HT-29 (cell line): ENCODE data around the gene IP6K2. TPM values are rescaled to one million over a fixed set of nuclear protein-coding genes. Genes with fewer than 3 reads are reported as not detected.

Source experiments
- DNase-seq: peaks from one replicate; pipeline ENCODE4 v3.0.0-alpha.2; 2015; ENCODE audit warnings: low spot score
- total RNA-seq: library from RNA; depleted of rRNA; stranded (reverse); fragments of >200 nt; shearing (Covaris generic); gene quantifications from 2 replicates; pipeline ENCODE4 v1.2.3, GENCODE V29; 2014

IP6K2 gene
- total RNA-seq, 1 experiment from 2014 or later = 46.8 TPM

DNA sequence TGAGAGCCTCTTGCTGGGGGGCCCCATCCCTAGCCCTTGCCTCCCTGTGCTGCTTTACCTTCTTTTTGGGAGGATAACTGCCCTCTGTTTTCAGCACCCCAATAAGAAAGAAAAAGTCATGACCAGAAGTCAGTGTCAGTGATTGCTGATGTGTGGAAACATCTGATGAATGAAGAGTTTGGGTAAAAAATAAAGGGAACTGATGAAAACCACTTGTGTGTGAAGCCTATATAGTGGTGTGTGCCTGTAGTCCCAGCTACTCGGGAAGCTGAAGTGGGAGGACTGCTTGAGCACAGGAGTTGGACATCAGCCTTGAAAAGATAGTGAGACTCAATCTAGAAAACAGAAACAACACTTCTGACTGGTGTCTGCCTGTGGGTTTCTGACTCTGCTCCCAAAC, 44.5 kb downstream of the IP6K2 start:
- no peak for DNase-seq

DNA sequence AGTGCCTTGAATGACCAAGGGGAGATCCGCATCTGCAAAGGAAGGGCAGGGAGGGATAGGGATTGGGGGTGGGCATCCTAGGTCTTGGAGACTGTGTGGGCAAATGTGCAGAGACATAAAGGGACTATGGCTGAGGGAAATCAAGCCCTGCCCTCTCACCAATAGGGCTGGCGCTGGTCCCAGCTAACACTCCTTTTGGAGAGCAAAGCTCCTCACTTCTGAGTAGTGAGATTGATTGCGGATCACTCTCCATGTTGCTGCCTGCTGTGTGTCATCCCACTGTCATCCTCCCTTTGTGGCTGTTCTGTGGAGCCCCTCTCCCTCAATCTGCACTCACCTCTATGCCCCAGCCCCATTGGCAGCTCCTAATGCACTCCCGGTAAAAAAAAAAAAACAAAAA, 52.1 kb downstream of the IP6K2 start:
- DNase-seq = no peak

DNA sequence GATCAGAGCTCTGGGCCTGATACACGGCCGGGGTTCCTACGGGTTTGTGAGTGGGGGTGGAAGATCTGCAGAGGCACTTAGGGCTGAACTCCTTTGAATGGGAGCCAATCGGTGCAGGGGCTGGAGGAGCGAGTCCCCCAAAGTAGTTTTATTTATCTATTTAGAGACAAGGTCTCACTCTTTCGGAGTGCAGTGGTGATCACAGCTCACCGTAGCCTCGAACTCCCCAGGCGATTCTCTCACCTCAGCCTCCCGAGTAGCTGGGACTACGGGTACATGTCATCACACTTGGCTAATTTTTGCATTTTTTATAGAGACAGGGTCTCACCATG, 52.7 kb downstream of the IP6K2 start:
- DNase-seq = no peak

DNA sequence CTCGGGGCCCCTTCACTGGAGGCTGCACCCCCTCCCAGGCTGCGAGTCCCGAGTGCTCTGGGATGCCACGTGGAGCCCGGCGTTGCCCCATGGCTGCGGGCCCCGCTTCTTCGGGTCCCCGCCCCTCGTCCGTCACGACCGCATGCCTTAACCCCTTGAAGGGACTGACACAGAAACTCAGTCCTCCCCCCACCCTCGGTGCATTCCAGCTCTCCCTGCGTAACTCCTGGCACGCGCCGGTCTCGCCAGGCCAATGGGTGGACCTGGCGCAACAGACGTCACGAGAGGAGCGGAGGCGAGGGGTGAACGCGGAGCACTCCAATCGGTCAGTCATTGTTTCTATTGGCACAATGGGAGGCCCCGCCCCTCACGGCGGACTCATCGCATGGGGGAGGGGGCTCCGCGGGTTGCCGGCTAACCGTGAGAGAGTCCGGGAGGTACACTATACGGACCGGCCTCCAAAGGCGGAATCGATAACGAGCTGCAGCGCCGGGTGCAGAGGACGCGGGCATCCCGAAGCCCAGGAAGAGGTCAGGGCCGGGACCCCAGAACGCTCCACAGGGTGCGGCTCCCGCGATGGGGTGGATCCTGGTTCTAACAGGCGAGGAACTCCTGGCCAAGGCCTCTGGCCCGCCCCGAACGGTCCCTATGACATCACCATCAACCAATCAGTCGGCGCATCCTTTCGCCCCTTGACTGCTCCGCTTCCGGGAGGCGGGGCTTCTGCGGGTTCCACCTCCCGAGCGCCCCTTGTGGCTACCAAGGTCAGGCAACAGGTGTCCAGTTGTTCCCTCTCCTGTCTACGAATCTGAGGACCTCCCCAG, 53.3 kb downstream of the IP6K2 start:
- DNase-seq = peak; percentile 97

DNA sequence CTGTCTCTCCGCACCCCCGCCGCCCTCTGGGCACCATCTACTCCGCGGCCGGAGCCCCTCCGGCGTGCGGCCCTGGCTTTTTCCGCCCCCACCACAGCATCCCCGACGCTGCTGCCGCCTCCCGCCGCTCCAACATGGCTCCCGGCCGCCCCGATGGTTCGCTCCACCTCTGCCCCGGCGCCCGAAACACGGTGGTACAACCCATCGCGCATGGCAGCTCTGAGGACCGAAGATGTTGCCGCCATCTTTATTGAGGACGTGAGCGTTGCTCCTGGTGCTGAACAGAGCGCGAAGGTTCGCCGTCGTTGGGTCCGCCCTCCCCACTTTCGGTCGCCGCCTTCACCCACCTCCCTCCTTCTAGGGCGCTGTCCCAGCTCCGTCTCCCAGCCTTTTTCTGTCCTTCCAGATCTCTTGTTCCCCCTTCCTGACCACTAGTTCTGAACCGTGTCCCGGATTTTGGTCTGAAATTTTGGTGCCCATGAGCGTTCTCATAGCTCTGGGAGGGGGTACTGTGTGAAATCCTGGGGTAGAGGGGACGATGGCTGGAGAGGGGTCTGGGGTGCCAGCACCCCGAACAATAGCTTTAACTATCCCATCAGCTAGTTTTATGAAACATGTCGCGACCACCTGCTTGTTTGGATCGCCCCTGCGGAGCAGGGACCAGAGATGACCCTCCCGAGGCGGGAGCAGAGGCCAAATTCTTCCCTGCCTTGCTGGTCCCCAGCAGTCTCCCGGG, 54.1 kb downstream of the IP6K2 start, which contains the start of gene CELSR3:
CELSR3 (minus strand) TSS at position 134 of the 736 bp plus-strand sequence. CDS start 252 bp downstream, outside the sequence.
- peak; percentile 67 for DNase-seq

DNA sequence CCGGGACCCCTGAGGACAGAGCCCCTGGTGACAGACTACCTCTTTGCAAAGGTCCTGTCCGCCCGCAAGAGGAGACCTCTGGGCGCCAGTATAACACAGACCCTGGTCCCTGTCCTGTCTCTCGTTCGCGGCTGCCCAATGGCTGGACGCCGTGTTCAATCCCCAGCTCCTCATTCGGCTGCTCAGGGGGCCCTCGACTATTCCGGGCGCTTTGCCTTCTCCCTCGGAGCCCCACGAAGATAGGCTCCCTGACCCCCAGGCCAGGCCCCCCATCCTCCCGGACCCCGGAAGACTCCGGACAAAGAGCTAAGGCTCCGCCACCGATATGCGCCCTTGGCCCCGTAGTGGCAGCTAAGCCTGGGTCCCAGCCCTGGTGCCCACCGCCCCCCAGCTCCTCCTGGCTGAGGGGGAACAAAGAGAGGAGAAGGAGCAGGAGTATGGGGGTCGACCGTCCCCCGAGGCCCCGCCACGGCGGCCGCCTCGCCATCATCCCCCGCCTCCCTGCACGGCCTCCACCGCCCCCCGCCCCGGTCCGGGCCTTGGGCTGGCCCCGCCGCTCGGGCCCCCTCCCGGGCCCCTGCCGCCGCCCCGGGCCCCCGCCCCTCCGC, 54.8 kb downstream of the IP6K2 start:
- no peak for DNase-seq

DNA sequence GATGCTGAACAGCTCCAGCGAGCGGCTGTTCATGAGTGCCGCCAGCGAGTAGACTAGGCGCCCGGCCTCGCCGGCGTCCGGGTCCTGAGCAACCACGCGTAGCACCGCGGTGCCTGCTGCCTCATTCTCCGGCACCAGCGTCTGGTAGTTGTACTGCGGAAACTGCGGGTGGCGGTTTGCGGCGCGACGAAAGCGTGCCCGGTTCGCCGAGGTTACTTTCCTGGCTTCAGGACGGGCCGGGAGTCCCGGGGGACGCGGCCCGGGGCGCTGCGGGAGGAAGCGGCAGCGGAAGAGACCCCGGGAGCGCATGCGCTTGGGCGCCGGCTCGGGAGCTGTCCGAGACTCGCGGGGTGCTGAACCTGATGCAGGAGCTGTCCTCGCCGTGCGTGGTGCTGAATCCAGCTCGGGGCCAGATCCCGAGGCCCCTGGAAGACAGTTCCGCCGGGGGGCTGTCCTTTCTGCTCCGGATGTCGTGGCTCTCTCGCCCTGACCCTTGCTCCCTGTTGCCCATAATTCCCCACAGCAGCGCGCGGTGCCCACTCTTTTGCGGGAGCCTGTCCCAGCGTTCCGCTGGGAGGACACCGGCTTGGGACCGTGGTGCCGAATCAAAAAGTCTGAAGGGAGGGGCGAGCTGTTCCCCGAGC, 55.4 kb downstream of the IP6K2 start:
- no peak for DNase-seq

DNA sequence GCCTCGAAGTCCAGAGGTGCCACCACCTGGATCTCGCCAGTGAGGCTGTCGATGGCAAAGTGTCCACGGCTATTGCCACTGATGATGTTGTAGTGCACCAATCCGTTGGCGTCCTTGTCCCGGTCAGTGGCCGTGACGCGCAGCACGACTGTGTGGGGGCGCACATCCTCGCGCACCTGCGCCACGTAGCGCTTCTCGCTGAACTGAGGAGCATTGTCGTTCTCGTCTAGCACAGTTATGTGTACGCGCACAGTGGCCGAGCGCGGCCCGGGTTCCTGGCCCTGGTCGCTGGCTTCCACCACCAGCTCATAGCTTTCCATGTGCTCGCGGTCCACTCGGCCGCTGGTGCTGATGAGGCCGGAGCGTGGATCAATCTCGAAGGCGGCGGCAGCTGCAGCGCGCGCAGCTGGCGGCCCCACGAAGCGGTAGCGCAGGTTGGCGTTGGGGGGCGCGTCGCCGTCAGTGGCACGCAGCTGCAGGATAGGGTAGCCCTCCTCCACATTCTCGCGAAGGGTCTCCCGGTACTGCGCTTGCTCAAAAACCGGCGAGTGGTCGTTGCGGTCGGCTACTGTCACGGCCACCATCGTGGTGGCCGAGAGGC, 56.1 kb downstream of the IP6K2 start:
- DNase-seq = no peak

DNA sequence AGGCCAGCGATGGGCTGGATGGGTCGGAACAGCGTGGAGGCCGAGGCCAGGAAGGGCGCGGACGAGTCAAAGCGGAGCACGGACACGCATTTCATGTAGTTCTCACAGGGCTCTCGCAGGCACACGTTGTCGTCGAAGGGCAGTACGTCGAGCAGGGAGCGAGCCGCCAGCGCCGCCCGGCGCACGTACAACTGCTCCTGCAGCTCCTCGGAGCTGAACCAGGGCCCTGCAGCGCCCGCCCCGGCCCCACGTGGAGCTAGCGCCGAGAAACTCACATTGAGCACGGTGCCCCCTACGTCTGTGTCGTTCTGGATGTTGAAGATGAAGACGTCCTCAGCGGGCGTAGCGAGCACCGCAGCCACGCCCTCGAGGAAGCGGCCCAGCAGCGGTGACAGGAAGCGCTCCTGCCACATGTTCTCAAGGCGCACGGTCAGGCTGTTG, 60.2 kb downstream of the IP6K2 start:
- DNase-seq = no peak

DNA sequence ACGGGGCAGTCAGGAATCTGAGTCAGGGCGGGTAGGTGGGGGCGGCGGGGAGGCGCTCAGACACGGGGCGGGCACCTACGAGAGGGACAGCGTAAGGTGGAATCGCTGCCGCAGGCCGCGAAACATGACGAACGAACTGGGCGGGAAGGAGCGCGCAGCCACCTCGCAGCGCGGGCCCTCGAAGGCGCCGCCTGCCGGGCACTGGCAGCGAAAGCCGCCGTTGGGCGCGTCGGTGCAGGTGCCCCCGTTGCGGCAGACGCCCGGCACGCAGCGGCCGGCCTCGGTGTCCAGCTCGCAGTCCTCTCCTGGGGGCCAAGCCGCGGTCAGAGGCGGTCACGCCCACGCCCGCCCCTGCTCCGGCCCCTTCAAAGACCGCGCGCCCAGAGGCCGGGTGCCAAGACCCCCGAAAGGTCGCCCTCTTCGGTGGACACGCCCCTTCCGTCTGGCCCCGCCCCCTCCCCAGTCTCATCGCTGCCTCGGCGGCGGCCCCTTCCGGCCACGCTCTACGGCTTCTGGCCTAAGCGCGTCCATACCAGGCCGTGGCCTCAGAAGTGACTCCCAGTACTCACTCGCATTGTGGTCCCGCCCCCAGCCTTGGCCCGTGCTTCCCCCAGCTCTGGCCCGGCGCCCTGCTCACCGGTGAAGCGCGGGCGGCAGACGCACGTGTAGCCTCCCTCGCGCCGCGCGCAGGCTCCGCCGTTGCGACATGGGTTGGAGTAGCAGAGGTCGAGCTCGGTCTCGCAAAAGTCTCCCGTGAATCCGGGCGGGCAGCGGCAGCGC, 60.8 kb downstream of the IP6K2 start:
- no peak for DNase-seq

DNA sequence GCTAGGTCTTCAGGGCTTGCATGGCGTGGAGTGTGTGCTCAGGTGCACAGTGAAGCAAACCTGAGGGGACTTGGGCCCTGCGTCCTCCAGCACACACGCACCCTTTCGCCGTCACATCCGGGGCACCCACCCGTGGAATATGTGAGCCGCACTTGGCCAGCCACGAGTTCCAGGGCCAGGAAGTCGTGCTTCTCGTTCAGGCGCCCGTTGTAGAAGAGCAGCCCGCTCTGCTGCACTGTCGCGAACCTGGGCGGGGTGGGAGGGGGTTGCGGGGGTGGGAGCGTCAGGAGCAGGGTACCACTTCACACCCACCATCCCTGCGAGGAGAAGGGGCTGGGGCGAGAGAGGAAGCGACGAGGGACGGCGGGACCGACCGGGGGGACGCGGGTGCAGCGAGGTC, 61.4 kb downstream of the IP6K2 start:
- no peak for DNase-seq

DNA sequence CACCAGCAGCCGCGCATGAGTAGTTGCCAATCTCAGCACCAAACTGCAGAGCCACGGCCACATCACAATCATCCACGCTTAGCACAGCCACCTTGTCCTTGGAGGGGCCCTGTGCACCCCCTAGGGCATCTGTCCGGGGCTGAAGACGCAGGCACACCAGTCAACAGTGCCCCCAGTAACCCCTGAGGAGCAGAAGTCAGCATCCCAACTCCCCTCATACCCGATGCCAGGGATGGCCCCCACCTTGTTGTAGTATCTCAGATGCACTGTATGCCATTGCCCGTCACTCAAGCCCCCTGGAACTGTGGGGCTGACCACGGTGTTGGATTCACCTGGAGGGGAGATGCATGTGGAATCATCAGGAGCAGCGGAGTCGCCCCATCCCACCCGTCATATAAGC, 62.0 kb downstream of the IP6K2 start:
- no peak for DNase-seq

DNA sequence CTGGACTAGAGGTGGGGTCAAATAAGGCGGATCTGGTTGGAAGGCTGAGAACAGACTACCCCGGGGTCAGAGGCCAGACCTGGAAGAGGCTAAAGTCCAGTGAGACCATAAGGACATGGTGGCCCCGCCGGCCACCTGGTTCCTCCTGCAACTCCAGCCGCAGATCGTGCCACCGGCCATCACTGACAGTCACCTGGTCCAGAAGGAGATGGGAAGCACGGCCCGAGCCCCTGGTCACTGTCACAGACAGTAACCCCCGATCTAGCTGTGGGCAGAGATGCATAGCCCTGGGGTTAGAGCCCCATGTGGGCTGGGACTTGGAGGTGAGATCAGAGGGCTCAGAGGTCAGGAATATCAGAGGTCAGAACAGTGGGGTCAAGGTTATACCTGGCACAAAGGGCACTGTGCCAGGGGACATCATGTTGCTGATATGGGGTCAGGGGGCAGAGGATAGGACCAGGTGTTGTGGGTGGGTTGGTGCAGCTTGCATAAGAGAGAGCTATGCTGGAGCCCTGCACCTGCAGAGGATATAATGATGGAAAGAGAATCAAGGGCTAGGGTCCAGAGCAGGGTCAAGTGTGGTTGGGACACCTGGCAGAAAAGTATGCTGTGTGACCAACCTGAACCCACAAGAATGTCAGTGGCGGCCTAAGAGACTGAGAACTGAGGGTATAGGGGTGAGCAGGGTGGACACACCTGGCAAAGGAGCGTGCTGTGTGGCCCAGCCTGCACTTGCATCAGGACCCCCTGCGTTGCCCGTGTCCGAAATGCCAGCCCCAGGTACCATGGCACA, 63.9 kb downstream of the IP6K2 start:
- DNase-seq = no peak

DNA sequence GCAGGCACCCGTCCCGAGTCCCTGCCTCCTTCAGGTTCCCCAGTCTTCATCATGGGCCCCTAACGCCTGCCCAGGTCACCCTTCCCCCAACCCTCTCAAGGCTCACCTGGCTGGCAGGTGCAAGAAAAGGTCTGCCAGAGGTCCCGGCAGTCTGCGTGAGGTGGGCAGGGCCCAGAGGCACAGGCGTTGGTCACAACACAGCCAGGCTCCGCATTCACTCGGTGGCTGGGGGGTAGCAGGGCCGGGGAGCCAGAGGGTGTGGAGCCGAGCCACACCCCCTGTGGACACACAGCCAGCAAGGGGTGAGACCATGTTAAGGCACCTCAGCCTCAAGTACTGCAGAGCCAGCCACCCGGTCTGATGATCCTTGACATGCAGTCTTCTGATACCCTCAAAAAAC, 65.2 kb downstream of the IP6K2 start:
- no peak for DNase-seq

DNA sequence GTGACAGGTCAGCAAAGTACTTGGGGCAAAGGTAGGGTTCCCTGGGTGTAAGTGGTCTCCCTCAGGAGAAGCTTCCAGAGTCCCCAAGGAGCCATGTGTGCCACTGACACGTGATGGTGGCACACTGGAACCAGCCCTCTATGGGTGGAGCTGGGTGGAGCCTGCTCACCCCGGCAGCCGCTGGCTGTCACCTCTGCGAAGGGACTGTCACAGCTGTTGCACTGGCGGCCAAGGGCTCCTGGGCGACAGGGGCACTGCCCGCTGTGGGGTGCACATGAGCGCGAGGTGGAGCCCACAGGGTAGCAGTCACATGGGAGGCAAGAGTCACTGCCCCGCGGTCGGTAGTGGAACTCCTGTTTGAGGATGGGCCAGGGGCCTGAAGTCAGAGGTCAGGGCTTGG, 66.3 kb downstream of the IP6K2 start:
- DNase-seq = peak; percentile 13

DNA sequence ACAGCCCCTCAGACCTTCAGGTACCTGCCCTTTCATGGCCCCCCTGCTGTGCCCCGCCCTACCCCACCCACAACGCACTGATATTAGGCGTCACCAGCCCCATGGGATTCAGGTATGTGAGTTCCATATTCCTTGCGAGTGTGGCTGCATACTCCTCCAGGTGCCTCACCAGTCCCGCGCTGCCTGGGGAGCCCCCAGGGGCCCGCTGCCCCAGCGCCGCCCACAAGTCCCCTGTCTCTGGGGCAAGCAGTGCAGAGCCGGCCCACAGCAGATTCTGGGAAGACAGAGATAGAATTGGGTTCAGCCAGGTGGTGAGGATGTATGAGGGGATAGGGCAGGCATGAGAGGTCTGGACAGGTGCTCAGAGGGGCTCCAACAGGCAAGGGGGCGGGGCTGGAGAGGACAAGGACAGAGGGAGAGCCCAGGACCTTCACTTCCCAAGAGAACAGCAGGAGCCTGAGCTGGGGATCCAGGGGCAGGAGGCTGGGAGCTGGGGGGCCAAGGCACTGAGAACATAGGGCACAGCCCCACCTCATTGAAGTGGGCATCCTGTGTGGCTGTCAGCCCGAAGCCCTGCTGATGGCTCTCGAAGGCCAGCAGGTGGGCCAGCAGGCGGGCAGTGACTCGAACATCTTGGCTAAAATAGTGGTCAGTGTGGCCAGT, 68.7 kb downstream of the IP6K2 start:
- no peak for DNase-seq

DNA sequence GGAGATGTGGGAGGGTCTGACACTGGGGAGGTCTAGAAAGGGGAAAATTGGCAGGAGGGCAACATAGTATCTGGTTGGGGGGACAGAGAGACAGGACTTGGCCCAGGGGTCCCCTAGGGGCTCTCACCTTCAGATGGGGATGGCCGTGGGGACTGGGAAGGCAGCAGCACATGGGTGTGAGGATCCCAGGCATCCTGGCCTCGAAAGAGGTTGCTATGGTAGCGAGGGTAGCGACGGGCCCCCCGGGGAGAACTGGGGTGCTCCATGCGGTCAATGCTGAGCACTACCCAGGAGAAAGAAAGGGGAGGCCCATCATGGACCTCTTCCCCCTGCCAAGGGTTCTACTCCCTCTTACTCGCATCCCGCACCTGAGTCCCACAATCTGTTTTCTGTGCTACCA, 69.3 kb downstream of the IP6K2 start:
- DNase-seq = no peak

DNA sequence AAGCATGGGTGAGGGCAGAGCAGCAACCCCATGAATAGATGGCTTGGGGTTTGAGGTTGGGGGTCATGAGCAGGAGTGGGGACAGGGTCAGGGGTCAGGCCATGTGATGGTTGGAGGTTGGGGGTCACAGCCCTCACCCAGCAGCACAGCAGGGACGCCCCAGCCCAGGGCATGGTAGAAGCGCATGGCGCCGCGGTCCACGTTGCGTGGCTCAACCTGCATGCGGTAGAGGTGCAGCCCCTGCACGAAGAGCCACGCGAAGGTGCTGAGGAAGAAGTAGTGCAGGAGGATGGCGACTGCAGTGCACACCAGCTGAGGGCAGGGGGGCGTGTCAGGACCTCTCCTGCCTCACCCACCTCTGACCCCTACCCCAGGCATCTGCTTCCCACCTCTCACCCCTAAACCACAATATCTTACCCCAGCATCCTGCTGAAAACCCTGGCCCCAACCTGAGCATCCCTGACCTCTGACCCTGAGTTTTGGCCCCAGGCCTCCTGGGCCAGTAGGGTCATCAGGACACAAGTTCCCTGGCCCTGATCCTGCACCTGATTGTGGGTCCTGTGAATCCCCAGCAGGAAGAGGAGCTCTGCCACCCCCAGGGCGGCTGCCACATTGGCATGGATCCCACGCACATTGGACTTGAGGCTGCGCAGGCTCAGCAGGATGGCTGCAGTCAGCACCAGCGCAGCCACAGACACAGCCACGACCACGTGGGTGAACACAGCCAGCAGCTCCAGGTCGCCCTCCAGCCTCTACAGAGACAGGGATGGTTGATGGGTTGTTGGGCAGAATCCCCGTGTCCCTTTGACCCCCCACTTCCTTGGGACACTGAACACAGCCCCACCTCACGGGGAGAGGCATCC, 71.9 kb downstream of the IP6K2 start:
- no peak for DNase-seq

DNA sequence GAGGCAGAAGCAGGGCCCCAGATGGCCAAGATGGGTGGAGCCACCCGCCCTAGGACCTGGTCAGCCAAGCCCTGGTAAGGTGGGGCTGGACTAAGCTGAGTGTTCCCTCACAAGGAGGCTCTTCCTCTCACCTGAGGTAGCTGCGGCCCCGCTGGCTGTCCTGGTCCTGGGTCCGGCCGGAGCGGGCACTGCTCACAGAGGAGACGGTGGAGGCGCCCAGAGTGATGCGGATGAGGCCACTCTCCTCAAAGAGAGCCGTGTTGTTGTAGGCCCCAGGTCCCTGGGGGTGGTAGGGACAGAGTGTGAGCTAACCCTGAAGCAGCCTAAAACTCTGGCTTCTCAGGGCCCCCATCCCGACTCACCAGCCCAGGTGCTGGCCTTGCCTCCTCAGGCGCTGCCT, 74.4 kb downstream of the IP6K2 start:
- no peak for DNase-seq
